Body of pancreas (tissue), 4 donors: ENCODE results near the gene PRKAG2. TPM values are rescaled to one million over a fixed set of nuclear protein-coding genes. Genes with fewer than 3 reads are reported as not detected.
A peak's percentile ranks its signal among the peaks of the same experiment; 100 is the strongest.
"Not testable (repeated sequence)": the region's sequence is repeated elsewhere in the genome, so short reads cannot be mapped to it uniquely, and the experiment has no call there.

Source experiments
- ATAC-seq: fragments of 150-250 bp; one replicate; pipeline ENCODE4 v1.9.1; 2016
- DNase-seq, 4 donors: peaks; one replicate each; pipeline ENCODE4 v3.0.0-alpha.2; 2019
- H3K27ac ChIP-seq, 4 donors: fragments of 200-600 bp; sonication (generic); 1 replicate in 3 of 4; 2 replicates in 1 of 4; pipeline versions ENCODE4 v1.5.1 to v1.6.1; 2016 to 2019; ENCODE audit warnings: mild to moderate bottlenecking in 1 of 4, mixed read lengths in 1 of 4, moderate library complexity in 1 of 4
- H3K27me3 ChIP-seq, 2 donors: fragments of 200-600 bp; sonication (generic); one replicate each; pipeline ENCODE4 v1.6.0; 2016; ENCODE audit warnings: mild to moderate bottlenecking in 1 of 2
- H3K36me3 ChIP-seq, 2 donors: fragments of 200-600 bp; sonication (generic); replicated peaks in 1 of 2; 2 replicates each; pipeline ENCODE4 v1.5.1; 2016; ENCODE audit warnings: low read depth in 2 of 2; ENCODE audit not compliant: insufficient read depth in 1 of 2
- H3K4me1 ChIP-seq: fragments of 200-600 bp; sonication (generic); one replicate; pipeline ENCODE4 v1.6.0; 2016
- H3K4me3 ChIP-seq, 2 donors: fragments of 200-600 bp; sonication (generic); 1 replicate in 1 of 2; 2 replicates in 1 of 2; pipeline ENCODE4 v1.5.1; 2016 to 2019
- H3K9me3 ChIP-seq, 3 donors: fragments of 200-600 bp; sonication (generic); 1 replicate in 2 of 3; 2 replicates in 1 of 3; pipeline ENCODE4 v1.5.1; 2016
- CTCF ChIP-seq, 7 experiments: fragments of 450-650 bp in 4 of 7; fragments of 200-600 bp in 3 of 7; sonication (generic) in 3 of 7; IDR thresholded peaks; one replicate each; pipeline ENCODE4 v1.5.1; 2016 to 2019; ENCODE audit warnings: antibody characterized with exemption in 7 of 7
- POLR2A ChIP-seq, 3 donors: fragments of 450-650 bp; IDR thresholded peaks; one replicate each; pipeline ENCODE4 v1.6.1; 2016; ENCODE audit warnings: antibody characterized with exemption in 3 of 3, mild to moderate bottlenecking in 2 of 3
- WGBS, 2 donors: methylation state at CpG; one replicate each; pipeline ENCODE4 v1.1.5; 2017; 5-methylcytosine and 5-hydroxymethylcytosine counted together
- intact Hi-C: fragments of 100-400 bp; cut with DNase I; formaldehyde crosslinking; loops from one replicate; pipeline ENCODE4 v1.15.1; 2023
- total RNA-seq, 2 donors: library from RNA; depleted of rRNA; stranded (reverse); fragments of >200 nt; gene quantifications; one replicate each; pipeline ENCODE4 v1.1.0, GENCODE V29; 2016

PRKAG2 gene
- total RNA-seq, 2 donors from 2014 or later = 9.9 to 24.4 TPM

GRCh38 chr7:151875942-151876898 lies 695 bp downstream of the PRKAG2 start:
- H3K4me3 ChIP-seq = peak overlapping the region; percentile 61 to 86
- intact Hi-C loops = no loop called here

GRCh38 chr7:151874479-151874878 lies 2.4 kb downstream of the PRKAG2 start:
- Histone ChIP-seq H3K27ac (peak overlapping the region in 3 of 4 donors; percentile 95 to 99 (median 99)), H3K4me1 (peaks cover 31% of the 10 kb centered on the region)
- H3K36me3 ChIP-seq, H3K27me3 ChIP-seq, H3K9me3 ChIP-seq, intact Hi-C loops, H3K4me3 ChIP-seq, ATAC-seq: not testable (repeated sequence)
- 68 to 78% methylated on average over 4 of the region's 4 CpGs for WGBS, 2 donors
- peak in 2 of 4 donors; percentile 28 to 40 for DNase-seq

More at GRCh38 chr7:151875942-151876898, 695 bp downstream of the PRKAG2 start:
- peaks cover 20% of the 10 kb centered on the region for H3K4me1 ChIP-seq
- H3K27ac ChIP-seq = peak overlapping the region; percentile 95 to 99 (median 98)
- TF ChIP-seq POLR2A (IDR thresholded peaks at IDR 0.05) (peak in 2 of 3 donors; percentile 44 to 59), CTCF (IDR thresholded peaks at IDR 0.05) (no peak)
- peak; percentile 79 to 87 (median 85) for DNase-seq
- 0% methylated on average over 16 to 78 of the region's 93 CpGs for WGBS, 2 donors
- H3K36me3 ChIP-seq = no peaks in the 10 kb centered on the region
- ATAC-seq = peak; percentile 74
- no peaks in the 10 kb centered on the region for H3K9me3 ChIP-seq
- no peaks in the 10 kb centered on the region for H3K27me3 ChIP-seq

GRCh38 chr7:151873402-151873965 lies 3.4 kb downstream of the PRKAG2 start:
- H3K27me3 ChIP-seq = no peaks in the 10 kb centered on the region
- peaks cover 41% of the 10 kb centered on the region for H3K4me1 ChIP-seq
- H3K4me3 ChIP-seq = no peak overlapping the region
- TF ChIP-seq CTCF (IDR thresholded peaks at IDR 0.05) (no peak), POLR2A (IDR thresholded peaks at IDR 0.05) (no peak)
- H3K36me3 ChIP-seq = no peaks in the 10 kb centered on the region
- H3K27ac ChIP-seq = no peak overlapping the region
- WGBS, 2 donors = 44 to 47% methylated on average over 11 of the region's 11 CpGs
- intact Hi-C loops = no loop called here
- ATAC-seq (no peak), DNase-seq (peak in 3 of 4 donors; percentile 46 to 79 (median 64))
- H3K9me3 ChIP-seq = no peaks in the 10 kb centered on the region

- H3K4me1 ChIP-seq = peaks cover 42% of the 10 kb centered on the region
These were observed 4.1 kb downstream of the PRKAG2 start for GRCh38 chr7:151872531-151873401.

More at GRCh38 chr7:151872531-151873401, 4.1 kb downstream of the PRKAG2 start:
- no peak for DNase-seq
- Histone ChIP-seq H3K4me3 (no peak overlapping the region), H3K36me3 (no peaks in the 10 kb centered on the region), H3K27me3 (no peaks in the 10 kb centered on the region), H3K27ac (no peak overlapping the region), H3K9me3 (no peaks in the 10 kb centered on the region)
- 86 to 90% methylated on average over 13 to 15 of the region's 16 CpGs for WGBS, 2 donors
- intact Hi-C loops = no loop called here
- ATAC-seq = no peak
- TF ChIP-seq CTCF (IDR thresholded peaks at IDR 0.05) (no peak), POLR2A (IDR thresholded peaks at IDR 0.05) (no peak)
